SHP77 (cell line): ENCODE results near the gene DIP2C.
"Not testable (repeated sequence)": the region's sequence is repeated elsewhere in the genome, so short reads cannot be mapped to it uniquely, and the experiment has no call there.

Experiments used
- DNase-seq, 2 experiments: peaks; one replicate each; lab custom pipeline; 2025; lab: John Stamatoyannopoulos, UW

DIP2C gene

DNA sequence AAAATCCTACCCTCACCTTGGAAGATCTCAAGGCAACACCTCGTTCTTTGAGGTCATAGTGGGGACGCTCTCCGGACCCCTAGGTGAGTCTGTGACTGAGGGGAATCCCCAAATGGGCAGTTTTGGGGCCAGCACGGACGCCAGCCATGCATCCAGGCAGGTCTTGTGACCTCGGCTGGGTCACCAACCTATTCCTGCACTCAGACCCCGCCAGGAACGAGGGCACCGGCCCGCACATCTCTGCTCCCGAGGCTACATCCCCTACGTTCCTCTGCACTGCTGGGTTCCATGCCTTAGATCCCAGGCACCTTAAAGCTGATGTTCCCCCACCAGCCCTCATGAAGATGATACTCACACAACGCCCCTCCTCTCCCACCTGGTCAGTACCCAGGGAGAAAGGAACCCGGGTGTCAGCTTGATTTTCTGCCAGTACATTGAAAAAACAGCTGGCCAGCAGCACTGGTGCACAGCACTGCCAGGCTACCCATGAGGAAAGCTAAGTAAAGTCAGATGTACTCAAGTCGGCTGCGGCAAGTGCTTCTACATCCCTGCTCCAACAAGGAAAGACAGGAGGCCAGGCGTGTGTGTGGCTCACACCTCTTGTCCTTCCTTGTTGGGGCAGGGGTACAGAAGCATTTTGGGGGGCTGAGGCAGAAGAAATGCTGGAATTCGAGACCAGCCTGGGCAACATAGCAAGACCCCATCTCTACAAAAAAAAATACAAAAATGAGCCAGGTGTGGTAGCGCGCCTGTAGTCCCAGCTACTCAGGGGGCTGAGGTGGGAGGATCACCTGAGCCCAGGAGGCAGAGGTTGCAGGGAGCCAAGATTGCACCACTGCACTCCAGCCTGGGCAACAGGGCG, 48.1 kb downstream of the DIP2C start:
- no peak for DNase-seq

GRCh38 chr10:640673-641045, 48.8 kb downstream of the DIP2C start:
- no peak for DNase-seq

DNA sequence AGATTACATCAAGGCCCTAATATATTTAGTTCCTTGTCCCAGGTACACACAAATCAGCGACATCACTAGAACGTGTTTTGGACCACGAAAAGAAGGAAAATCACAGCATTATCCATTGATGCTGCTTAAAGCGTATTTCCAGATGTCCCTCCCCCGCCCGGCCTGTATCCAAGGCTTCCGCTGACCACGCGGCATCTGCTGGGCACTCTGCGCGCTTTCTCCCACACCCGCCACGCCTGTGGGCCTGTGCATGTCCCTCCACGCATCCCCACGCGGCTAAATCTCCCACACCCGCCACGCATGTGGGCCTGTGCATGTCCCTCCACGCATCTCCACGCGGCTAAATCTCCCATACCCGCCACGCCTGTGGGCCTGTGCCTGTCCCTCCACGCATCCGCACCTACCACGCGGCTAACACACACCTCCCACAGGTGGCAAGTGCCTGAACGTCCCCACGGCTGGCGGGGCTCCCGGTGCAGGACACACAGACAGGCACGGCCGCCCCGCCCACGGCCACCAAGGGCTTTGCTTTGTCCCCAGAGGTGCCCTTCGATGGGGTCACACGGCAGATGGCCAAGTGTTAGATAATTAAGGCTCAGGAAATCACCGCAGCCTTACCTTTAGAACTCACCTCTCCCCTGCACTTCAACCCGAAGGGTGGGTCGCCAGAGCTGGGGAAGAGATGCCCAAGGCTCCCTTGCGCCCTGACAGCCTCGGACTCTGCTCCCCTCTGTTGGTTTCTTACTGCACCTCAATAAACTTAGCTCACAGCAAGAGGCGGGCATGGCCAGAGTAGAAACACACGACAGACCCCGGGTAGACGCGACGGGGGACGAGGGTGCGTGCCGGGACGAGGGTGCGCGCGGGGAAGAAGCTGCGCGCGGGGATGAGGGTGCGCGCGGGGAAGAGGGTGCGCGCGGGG, 49.5 kb downstream of the DIP2C start:
- DNase-seq, result no peak

- DNase-seq, result no peak
These were observed 50.3 kb downstream of the DIP2C start for GRCh38 chr10:639001-639750.

GRCh38 chr10:637771-638195, 51.7 kb downstream of the DIP2C start:
- DNase-seq, result no peak

GRCh38 chr10:637221-637620, 52.2 kb downstream of the DIP2C start:
- no peak for DNase-seq

DNA sequence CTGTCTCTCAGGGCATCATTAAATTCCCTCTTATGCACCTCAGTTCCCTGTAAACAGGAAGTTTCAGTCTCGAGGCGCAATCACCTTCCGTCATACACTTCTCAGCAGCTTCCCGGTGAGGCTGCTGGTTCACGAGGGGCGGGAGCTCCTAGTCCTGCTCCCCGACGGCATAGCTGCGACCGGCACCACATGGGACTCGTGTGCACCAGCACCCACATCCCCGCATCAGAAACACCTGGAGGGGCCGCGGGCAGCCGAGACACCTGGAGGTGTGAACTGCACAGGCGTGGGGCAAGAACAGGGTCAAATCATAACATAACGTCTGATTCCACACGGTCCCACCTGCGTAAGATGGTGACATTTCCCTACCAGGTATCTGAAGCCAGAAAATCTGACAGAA, 52.7 kb downstream of the DIP2C start:
- DNase-seq, result no peak

GRCh38 chr10:636016-636730, 53.3 kb downstream of the DIP2C start:
- no peak for DNase-seq

DNA sequence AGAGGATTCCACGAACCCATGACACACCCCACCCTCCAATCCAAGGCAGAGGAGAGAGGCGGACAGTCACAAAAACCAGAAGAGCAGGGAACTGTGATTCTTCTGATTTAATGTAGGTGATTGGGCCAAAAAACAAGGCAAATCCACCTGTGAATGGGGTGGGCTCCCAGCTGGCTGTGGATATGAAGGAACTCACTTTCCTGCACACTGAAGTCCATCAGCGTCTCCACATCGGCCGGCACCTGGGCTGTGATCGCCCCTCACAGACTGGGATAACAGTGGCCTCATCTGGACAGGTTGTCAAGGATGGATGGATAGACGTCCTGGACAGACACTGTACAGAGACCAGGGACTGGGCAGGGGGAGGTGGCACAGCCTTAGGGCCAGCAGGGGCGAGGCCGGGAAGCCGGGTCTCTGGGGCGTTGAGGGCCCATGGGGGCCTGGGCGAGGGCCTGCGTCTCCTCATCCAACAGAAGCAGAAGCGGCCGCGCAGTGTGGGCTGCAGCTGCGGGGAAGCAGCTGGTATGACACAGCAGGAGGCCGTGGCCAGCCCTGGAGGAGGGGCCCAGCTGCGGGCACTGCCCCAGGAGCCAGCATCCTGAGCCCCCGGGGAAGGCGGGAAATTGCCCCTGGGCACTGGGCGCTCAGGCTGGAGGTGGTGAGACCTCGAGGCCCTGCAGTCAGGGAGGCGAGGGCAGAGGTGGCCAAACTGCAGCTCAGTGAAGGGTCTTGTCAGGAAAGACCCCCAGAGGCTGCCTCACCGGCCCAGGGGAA, 54.2 kb downstream of the DIP2C start:
- DNase-seq, result peak; percentile 58 to 84

DNA sequence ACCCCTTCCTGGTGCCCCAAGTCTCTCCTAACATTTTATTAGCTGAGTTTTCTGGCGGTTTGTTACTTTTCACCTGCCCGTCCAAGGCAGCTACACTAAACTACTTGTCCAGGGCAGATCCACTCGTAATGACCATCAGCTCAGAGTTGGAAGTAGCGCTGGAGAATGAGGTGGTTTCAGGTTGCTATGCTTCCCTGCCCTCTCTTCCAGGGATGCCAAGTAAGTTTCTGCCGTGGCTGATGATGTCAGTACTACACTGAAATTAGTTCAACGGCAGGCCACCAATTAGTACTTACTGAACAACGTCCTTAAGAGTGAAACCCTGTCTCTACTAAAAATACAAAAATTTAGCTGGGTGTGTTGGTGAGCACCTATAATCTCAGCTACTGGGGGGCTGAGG, 55.2 kb downstream of the DIP2C start:
- DNase-seq, result no peak

- peak; percentile 33 to 47 for DNase-seq
These were observed 55.9 kb downstream of the DIP2C start for GRCh38 chr10:633279-634245.

GRCh38 chr10:632807-633177, 56.7 kb downstream of the DIP2C start:
- not testable (repeated sequence) for DNase-seq

DNA sequence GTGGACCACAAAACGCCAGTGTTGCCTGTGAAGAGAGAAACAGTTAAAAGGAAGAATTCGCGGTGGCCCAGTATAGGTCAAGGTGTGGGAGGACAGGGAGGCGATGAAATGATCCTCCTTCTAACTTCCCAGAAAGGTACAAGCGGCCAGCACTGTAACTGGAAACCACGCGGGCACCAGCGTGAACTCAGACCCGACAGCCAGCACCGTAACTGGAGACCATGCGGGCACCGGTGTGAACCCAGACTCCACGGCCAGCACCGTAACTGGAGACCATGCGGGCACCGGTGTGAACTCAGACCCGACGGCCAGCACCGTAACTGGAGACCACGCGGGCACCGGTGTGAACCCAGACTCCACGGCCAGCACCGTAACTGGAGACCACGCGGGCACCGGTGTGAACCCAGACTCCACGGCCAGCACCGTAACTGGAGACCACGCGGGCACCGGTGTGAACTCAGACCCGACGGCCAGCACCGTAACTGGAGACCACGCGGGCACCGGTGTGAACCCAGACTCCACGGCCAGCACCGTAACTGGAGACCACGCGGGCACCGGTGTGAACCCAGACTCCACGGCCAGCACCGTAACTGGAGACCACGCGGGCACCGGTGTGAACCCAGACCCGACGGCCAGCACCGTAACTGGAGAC, 57.2 kb downstream of the DIP2C start:
- DNase-seq, result not testable (repeated sequence)

DNA sequence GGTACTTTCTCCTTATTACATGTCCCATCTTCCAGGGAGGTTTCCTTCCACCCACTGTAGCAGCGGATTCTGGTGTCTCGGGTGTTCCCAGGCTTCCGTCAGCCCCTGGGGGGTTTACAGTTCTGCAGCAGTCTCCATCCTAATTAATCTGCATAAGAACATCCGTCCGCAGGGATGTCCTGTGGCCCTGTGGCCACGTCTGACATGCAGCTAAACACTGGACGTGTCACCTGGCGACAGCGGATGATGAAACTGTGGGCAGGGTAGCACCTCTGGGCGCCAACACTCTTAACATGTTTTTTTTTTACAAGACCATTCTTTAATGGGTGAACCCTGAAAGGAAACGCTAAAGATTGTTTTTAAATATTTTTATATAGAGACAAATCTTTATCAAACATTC, 58.2 kb downstream of the DIP2C start:
- DNase-seq, result peak; percentile 23 to 32

GRCh38 chr10:630581-631073, 58.8 kb downstream of the DIP2C start:
- DNase-seq, result peak; percentile 88

GRCh38 chr10:629186-629998, 60.1 kb downstream of the DIP2C start:
- DNase-seq, result no peak

GRCh38 chr10:628386-629045, 61.0 kb downstream of the DIP2C start:
- peak; percentile 41 to 71 for DNase-seq
